Measurements from ENCODE around the gene TAF6L.
"Not testable (repeated sequence)": the region's sequence is repeated elsewhere in the genome, so short reads cannot be mapped to it uniquely, and the experiment has no call there.

TAF6L gene

DNA sequence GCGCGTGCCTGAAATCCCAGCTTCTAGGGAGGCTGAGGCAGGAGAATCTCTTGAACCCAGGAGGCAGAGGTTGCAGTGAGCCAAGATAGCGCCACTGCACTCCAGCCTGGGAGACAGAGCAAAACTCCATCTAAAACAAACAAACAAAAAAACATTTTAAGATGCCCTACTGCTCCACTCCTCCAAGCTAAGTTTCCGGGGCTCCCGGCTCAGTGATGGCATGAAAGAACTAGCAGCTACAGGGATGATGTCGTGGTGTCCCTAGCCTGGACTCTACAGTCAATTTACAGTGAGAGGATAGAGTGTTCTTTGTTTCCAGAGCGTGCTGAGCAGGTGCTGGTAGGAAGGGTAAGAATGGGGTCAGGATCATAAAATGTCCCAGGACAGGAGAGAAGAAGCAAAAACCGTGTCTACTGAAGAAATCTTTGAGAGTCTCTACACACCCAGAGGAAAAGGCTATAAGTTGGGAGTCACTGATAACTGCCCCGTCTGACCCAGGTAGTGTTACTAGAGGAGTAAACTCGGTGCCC is 16.0 kb upstream of the TAF6L start:
- no peak for DNase-seq (ENCODE audit: low read depth)

DNA sequence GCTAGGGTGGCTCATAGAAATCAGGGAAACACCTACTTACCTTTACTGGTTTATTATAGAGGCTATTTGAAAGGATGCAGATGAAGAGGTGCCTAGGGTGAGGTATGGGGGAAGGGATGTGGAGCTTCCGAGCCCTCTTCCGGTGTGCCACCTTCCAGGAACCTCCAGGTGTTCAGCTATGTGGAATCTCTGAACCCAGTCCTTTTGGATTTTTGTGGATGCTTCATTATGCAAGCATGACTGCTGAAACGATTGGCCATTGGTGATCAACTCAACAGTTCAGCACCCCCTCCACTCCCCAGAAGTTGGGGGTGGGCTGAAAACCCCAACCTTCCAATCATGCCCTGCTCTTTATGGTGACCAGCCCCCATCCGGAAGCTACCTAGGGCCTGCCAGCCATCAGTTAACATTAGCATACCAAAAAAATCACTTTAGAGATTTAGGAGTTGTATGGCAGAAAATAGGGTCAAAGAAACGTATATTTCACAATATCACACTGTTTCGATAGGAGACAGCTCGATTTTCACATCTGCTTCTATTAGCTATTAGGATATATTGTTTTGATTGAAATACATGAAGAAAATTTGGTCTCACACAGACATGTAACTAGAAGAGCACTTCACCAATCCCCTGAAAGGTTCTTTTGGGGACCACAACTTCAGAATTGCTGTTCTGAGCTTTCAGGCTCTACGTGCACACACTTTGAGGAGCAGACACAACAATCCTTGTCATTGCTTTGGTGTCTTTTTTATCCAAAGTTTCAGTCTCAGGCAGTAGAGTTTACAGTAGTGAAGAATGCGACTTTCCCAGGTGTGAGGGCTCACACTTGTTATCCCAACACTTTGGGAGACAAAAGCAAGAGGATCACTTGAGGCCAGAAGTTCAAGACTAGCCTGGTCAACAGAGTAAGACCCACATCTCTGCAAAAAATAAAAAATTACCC is 13.1 kb upstream of the TAF6L start:
- DNase-seq (ENCODE audit: low read depth), result no peak

DNA sequence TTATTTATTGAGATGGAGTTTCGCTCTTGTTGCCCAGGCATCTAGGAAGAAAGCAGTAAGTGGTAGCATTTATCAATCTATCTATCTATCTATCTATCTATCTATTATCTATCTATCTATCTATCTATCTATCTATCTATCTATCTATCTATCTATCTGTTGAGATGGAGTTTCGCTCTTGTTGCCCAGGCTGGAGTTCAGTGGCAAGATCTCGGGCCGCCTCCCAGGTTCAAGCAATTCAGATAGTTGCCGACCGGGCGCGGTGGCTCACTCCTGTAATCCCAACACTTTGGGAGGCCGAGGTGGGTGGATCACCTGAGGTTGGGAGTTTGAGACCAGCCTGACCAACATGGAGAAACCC is 10.3 kb upstream of the TAF6L start:
- DNase-seq (ENCODE audit: low read depth), result not testable (repeated sequence)

DNA sequence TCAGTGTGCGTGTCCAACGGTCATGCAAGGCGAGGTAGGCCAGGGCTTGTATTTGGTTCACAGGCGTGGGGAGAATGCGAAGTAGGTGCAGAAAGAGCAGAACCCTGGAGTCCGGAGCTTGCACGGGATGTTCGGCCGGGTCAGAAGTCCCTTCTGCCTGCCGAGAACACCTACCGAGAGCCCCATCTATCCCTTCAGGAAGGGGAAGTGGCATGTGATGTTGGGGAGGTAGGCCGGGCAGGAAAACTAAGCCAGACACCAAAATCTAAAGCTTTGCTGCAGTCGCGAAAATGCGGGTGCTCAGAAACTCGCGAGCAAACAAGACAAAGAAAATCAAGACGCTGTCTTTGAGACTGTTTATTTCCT is 435 bp upstream of the TAF6L start:
- no peak for DNase-seq (ENCODE audit: low read depth)

DNA sequence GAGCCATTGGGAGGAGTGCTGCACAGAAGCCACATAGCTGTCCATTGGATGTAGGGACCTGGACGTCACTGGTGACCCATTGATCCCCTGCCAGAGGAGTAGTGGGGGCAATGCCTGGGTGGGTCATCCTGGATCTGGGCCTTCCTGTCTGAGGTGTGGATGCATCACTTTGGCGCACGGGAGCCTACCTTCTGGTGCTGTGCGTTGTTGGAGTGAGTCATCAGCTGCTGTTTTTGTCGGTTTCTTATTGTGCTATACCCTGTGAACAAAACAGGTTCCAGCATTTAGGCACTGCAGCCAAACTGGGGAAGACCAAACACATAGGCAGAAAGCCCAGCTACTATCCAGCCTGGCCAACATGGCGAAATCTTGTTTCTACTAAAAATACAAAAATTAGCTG is 3.2 kb downstream of the TAF6L start:
- no peak for DNase-seq (ENCODE audit: low read depth)

DNA sequence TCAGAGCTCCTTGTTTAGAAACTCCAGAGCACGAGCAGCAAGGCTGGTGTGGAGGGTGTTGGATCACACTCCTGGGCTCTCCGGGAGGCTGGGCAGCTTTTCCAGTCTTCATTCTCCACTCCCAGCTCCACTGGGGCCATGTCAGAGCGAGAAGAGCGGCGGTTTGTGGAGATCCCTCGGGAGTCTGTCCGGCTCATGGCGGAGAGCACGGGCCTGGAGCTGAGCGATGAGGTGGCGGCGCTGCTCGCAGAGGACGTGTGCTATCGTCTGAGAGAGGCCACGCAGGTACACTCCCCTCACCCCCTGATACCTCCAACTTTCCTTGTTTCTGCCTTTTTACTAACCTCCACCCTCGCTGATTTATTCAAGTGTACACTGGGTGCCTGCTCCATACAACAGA is 4.5 kb downstream of the TAF6L start:
- no peak for DNase-seq (ENCODE audit: low read depth)

DNA sequence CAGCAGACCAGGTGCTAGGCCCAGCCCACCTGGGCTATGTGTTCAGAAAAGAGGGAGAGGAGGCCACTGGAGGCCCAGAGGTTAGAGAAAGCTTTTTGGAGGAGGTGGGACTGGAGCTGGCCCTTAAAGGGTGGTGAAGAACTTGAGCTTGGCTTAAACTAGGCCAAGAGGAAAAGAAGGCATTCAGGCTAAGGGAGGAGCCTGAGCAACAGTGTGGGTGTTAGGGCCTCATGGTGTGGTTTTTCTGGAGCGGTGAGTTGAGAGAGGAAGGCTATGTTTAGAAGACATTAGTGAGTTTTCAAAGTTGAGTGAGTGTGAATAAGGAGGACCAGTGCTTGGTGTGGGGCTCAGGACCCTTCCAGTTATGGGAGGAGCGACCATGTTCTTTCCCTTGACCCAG is 6.2 kb downstream of the TAF6L start:
- DNase-seq (ENCODE audit: low read depth), result no peak

DNA sequence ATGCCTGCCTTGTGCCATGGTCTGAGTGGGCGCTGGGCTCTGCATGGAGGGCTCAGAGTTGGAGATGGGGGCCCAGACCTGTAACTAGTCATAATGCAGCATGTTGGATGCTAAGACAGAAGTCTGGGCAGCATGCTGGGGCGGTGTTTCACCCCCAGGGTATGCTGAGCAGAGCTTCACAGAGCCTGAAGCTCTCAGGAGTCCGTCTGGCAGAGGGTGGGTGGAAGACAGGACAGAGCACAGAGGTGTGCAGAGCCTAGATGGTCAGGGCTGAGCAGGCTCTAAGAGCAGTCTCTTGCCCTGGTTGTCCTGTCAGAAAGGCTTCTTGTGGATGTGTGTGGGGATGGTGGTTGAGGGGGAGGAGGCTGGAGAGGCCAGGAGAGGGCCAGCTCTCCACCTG is 7.2 kb downstream of the TAF6L start:
- no peak for DNase-seq (ENCODE audit: low read depth)

DNA sequence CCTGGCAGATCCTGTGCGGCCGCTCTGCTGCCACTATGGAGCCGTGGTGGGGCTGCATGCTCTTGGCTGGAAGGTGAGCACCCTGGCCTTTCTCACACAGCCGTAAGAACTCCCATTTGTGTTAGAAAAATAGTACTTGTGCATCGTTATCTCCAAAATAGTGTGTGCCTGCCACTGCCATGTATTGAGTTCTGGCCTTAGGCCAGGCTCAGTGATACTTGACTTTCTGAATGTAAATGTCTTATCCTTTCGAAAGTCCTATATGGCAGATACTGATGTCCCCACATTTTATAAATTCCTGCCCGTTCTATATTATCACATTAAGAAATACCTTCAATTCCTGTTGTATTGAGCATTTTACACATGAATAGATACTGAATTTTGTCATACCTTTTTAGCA is 11.6 kb downstream of the TAF6L start:
- no peak for DNase-seq (ENCODE audit: low read depth)

DNA sequence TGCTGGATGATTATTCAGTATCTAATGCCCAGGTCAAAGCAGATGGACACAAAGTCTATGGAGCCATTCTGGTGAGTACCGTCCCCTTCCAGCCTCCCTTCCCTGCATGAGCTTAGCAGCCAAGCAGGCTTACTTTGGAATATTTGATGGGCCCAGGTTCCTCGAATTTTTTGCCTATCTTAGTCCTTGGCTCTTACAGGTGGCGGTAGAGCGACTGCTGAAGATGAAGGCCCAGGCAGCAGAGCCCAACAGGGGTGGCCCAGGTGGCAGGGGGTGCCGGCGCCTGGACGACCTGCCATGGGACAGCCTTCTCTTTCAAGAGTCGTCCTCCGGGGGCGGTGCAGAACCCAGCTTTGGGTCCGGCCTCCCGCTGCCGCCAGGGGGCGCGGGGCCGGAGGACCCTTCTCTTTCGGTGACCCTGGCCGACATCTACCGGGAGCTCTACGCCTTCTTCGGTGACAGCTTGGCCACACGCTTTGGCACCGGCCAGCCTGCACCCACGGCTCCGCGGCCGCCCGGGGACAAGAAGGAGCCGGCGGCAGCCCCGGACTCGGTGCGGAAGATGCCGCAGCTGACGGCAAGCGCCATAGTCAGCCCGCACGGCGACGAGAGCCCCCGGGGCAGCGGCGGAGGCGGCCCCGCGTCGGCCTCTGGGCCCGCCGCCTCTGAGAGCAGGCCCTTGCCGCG is 15.3 kb downstream of the TAF6L start:
- peak; percentile 70 for DNase-seq (ENCODE audit: low read depth)

DNA sequence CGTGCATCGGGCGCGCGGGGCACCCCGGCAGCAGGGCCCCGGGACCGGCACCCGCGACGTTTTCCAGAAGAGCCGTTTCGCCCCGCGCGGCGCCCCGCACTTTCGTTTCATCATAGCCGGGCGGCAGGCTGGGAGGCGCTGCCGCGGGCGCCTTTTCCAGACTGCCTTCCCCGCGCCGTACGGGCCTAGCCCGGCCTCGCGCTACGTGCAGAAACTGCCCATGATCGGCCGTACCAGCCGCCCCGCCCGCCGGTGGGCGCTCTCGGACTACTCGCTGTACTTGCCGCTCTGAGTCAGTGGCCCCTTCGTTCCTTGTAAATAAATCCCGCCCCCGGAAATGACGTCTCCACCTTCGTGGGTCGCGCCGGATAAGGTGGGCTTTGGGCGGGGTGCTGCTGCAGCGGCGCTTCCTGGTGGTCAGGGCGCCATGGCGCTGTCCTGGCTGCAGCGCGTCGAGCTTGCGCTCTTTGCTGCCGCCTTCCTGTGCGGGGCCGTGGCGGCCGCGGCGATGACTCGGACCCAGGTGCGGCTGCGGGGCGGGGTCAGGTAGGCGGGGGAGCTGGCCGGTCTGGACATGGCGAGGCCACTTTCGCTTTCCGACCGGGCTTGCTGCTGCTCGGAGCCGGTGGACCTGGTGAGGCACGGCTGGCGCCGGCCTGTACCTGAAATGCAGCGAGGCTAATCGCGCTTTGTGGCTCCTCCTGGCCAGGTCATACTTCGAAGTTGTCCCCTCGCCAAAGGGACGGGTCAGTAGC is 16.0 kb downstream of the TAF6L start, which contains the start of gene TMEM179B:
TSS of gene TMEM179B (plus strand) at position 398 of the 755 bp plus-strand sequence. CDS start at position 428, 30 bp downstream.
- DNase-seq (ENCODE audit: low read depth), result peak; percentile 97

DNA sequence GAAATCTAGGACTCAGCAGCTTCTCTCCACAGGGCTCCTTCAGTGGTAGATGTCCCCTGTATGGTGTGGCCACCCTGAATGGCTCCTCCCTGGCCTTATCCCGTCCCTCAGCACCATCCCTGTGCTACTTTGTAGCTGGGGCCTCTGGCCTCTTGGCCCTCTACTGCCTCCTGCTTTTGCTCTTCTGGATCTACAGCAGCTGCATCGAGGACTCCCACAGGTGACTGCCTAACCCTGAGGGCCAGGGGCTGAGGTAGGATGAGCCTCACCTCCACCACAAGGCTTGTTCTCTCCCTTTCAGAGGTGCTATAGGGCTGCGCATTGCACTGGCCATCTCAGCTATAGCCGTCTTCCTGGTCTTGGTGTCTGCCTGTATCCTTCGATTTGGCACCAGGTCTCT is 17.8 kb downstream of the TAF6L start:
- no peak for DNase-seq (ENCODE audit: low read depth)

DNA sequence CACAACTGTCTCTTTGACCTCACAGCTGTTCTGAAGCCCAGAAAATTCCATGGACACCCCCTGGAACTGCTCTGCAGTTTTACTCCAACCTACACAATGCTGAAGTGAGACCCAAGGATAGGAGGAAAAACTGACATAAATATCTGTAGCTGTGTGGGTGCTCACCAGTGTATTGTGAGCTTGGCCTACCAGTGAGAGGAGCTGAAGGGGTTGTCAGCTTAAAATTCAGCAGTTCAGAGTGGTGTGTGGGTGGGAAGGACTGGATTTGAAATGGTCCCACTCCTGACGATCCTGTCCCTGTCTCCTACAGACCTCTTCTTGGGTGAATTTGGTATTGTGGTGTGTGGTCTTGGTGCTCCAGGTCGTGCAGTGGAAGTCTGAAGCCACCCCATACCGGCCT is 18.4 kb downstream of the TAF6L start:
- DNase-seq (ENCODE audit: low read depth), result no peak

DNA sequence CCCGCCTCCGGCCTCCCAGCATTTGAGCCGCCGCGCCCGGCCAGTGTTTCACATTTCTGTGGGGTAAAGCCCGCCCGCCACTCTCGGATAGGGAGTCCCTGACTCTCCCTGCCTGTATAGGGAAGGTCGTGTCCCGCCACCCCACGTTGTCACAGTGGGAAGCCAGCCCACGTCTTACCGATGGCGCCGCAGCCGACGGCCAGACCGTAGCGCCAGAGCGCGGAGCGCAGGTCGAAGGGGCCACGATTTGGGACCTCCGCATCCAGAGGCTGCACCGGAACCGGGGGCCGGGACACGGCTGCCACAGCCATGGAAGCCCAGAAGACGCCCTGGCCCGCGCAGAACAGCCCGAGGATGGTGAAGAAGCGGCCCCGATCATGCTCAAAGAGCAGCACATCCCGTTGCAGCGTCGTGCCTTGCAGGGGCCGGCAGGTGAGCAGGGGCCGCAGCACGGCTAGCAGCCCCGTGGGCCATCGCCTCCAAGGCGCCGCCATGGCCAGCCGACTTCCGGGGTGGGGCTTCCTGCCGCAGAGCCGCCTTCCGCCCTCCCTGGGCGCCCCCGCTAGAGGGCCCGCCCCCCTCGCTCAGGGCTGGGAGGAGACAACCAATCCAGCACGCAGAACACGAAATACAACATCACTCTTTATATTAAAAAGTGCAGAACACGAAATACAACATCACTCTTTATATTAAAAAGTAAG is 20.5 kb downstream of the TAF6L start, which contains the start of gene TMEM223:
TSS of gene TMEM223 (minus strand) at position 506 of the 701 bp plus-strand sequence. CDS start at position 494, 12 bp downstream.
- DNase-seq (ENCODE audit: low read depth), result peak; percentile 78

DNA sequence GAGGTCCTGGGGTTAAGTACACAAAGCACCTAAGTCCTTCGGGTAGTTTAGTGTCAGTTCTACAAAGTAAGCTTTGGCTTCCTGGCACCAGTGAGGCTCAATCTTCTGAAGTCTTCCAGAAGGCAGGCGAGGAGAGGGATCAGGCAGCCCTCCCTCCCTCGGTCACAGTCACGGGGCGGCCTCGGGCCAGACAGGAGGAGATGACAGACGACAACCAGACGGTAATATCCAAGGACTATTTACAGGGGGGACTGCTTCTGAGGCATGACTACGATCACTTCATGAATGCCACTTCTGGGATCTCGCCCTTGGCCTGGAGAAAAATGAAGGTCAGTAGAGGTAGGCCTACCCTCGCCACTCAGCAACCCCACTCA is 21.0 kb downstream of the TAF6L start:
- no peak for DNase-seq (ENCODE audit: low read depth)

DNA sequence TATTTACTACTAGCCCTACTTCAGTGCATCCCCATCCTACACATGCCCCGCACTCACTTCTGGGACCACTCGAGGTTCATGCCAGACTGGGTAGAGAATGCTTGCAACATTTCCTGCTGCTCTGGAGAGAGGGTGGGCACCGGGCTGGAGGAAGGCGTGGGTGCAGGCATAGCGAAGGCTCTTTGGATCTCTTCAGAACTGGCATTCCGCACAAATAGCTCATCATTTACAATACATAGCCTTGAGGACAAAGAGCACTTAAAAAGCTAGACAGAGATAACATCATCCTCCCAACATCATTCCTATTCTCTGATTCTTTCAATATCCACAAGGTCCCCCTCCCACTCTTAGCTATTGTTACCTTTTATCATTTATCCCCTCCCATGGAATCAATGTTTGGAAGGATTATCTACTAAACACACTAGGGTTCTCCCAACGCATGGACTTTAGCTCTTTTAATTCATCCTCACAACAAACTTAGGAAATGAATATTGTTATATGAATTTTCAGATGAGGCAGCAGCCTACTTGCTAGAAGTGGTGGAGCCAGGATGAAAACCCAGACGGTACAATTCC is 23.1 kb downstream of the TAF6L start:
- no peak for DNase-seq (ENCODE audit: low read depth)

DNA sequence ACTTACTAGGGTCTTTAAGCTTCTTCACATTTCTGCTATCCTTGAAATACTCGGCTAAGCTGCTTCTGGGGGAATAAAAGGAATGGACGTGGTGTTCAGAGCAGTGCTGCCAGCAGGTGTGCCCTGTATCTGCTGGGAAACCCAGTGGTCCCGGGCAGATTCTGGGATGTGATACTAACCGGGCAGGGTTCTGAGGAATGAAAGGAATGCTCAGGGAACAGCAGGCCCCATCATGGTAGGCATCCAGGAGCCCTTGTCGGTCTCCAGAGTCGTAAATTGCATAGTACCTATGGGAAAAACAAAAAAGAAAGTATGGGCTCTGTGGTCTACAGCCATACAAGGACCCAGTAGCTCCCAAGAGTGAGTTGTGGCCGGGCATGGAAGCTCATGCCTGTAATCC is 25.1 kb downstream of the TAF6L start:
- DNase-seq (ENCODE audit: low read depth), result no peak

DNA sequence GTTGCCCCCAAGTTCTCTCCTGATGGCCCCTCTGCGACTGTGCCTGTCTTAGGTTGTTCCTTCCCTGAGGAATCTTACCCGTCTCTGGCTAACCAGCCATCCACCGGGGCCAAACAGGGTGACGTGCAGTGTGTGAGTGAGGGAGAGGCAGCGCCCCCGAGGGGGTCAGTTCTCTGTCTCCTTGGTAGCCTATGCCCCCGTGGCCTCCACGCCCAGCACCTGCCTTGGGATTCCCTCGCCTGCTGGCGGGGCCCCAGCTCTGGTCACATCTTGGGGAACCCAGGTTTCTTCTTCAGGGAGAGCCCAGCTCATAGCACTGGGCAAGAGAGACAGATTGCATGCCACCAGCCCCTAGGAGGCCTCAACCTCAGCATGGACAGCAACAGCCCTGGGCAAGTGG is 28.3 kb downstream of the TAF6L start:
- DNase-seq (ENCODE audit: low read depth), result no peak

DNA sequence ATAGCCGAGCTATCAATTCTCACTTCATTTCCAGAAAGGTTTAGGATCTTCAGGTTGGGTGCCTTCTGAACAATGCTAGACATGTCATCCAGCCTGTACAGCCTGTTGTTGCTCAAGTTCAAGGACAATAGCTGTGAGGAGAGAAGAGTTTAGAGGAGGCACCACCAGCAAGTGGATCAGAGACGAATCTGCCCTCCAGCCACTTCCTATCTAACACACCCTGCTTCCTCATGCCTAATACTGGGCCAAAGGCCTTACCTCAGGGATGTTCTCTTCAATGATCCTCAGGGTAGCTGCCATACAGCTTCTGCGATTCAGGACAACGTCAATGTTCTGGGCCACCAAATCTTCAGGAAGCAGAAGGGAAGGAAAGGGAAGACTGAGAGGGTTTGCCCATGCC is 29.9 kb downstream of the TAF6L start:
- DNase-seq (ENCODE audit: low read depth), result no peak

DNA sequence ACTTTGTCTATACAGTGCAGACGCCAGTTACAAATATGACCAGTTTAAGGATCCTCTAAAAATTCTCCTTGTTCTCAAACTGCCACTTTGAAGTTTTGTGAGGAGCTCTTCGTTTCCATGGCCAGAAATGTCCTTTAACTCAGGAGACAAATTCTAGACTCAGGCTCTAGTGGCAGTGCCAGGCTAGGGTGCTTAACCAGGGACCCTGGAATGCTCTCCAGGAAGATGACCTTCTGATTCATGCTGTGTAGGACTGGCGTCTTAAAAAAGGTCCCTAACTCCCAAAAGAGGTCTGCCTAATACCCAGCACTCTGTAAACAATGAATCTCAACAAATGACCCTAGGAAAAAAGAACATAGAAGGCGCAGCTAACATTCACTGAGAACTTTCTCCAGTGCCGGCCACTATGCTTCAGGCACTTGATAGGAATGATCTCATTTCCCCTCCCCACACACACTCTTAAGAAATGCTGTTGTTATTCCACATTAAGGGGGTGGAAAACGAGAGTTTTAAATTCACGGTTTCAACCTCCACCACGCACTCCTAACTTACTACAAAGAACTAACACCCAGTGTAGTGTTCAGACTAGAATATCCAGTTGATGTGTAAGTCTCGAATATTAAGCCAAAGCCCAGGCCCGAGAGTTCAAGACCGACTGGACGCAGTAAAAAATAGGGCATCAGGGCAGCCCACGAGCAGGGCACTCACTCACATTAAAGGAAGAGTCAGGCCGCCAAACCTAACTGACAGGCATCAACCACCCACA is 33.3 kb downstream of the TAF6L start:
- no peak for DNase-seq (ENCODE audit: low read depth)
